Trophoblast cell (in vitro differentiated cells and primary cell): ENCODE measurements around the gene SPATA31A6.
"Not testable (repeated sequence)": the region's sequence is repeated elsewhere in the genome, so short reads cannot be mapped to it uniquely, and the experiment has no call there.

ENCODE experiments used
- DNase-seq, 2 donors: peaks; one replicate each; pipeline ENCODE4 v3.0.0-alpha.2; 2016
- H2AFZ ChIP-seq: 2 replicates; pipeline ENCODE4 v1.6.1; 2013; ENCODE audit warnings: low read length, moderate library complexity, mild to moderate bottlenecking; ENCODE audit not compliant: insufficient read depth, poor library complexity
- H2AK5ac ChIP-seq: 2 replicates; pipeline ENCODE4 v1.6.1; 2013; ENCODE audit warnings: mild to moderate bottlenecking, low read length
- H2BK120ac ChIP-seq: 2 replicates; pipeline ENCODE4 v1.6.1; 2013; ENCODE audit warnings: low read length, mild to moderate bottlenecking, moderate library complexity; ENCODE audit not compliant: insufficient read depth, poor library complexity
- H2BK12ac ChIP-seq: 2 replicates; pipeline ENCODE4 v1.6.1; 2013; ENCODE audit warnings: mild to moderate bottlenecking, low read length, moderate library complexity
- H2BK5ac ChIP-seq: 2 replicates; pipeline ENCODE4 v1.6.1; 2013; ENCODE audit warnings: low read length, low read depth, moderate library complexity, mild to moderate bottlenecking; ENCODE audit not compliant: poor library complexity
- H3K14ac ChIP-seq: 2 replicates; pipeline ENCODE4 v1.6.1; 2013; ENCODE audit warnings: mild to moderate bottlenecking, low read length
- H3K18ac ChIP-seq: 2 replicates; pipeline ENCODE4 v1.6.1; 2013; ENCODE audit warnings: mild to moderate bottlenecking, low read length
- H3K23ac ChIP-seq: 2 replicates; pipeline ENCODE4 v1.6.1; 2013; ENCODE audit warnings: low read length
- H3K27ac ChIP-seq: 2 replicates; pipeline ENCODE4 v1.5.1; 2013; ENCODE audit warnings: low read depth, mild to moderate bottlenecking, inconsistent platforms, low read length, moderate library complexity
- H3K27me3 ChIP-seq: 2 replicates; pipeline ENCODE4 v1.6.1; 2013; ENCODE audit warnings: inconsistent platforms, mild to moderate bottlenecking, low read length, moderate library complexity; ENCODE audit not compliant: insufficient read depth
- H3K36me3 ChIP-seq, 2 experiments: 1 replicate in 1 of 2; 2 replicates in 1 of 2; pipeline ENCODE4 v1.6.1; 2013; ENCODE audit warnings: low read length in 2 of 2, mild to moderate bottlenecking in 2 of 2, moderate library complexity in 1 of 2; ENCODE audit not compliant: insufficient read depth in 2 of 2, control insufficient read depth in 1 of 2
- H3K4ac ChIP-seq: 2 replicates; pipeline ENCODE4 v1.6.1; 2013; ENCODE audit warnings: low read depth, mild to moderate bottlenecking, low read length, moderate library complexity
- H3K4me1 ChIP-seq, 2 experiments: 1 replicate in 1 of 2; 2 replicates in 1 of 2; pipeline ENCODE4 v1.6.1; 2013; ENCODE audit warnings: low read length in 2 of 2, mild to moderate bottlenecking in 2 of 2, moderate library complexity in 1 of 2; ENCODE audit not compliant: insufficient read depth in 2 of 2, control insufficient read depth in 1 of 2
- H3K4me2 ChIP-seq: 2 replicates; pipeline ENCODE4 v1.6.1; 2013; ENCODE audit warnings: inconsistent platforms, mild to moderate bottlenecking, low read length, moderate library complexity
- H3K4me3 ChIP-seq: 2 replicates; pipeline ENCODE4 v1.5.1; 2013; ENCODE audit warnings: mild to moderate bottlenecking, low read depth, low read length, inconsistent platforms
- H3K79me1 ChIP-seq: one replicate; pipeline ENCODE4 v1.6.1; 2013; ENCODE audit warnings: low read length
- H3K79me2 ChIP-seq: 2 replicates; pipeline ENCODE4 v1.6.1; 2013; ENCODE audit warnings: low read length, mild to moderate bottlenecking; ENCODE audit not compliant: control insufficient read depth, insufficient read depth, poor library complexity
- H3K9ac ChIP-seq: 2 replicates; pipeline ENCODE4 v1.6.1; 2013; ENCODE audit warnings: mild to moderate bottlenecking, low read length
- H3K9me3 ChIP-seq: 2 replicates; pipeline ENCODE4 v1.6.1; 2013; ENCODE audit warnings: low read depth, mild to moderate bottlenecking, control low read depth, inconsistent platforms, low read length; ENCODE audit not compliant: insufficient read depth
- H4K12ac ChIP-seq: 2 replicates; pipeline ENCODE4 v1.6.1; 2013; ENCODE audit warnings: low read depth, mild to moderate bottlenecking, low read length, moderate library complexity
- H4K8ac ChIP-seq: 2 replicates; pipeline ENCODE4 v1.6.1; 2013; ENCODE audit warnings: low read depth, mild to moderate bottlenecking, low read length, moderate library complexity
- H4K91ac ChIP-seq: one replicate; pipeline ENCODE4 v1.6.1; 2013; ENCODE audit warnings: low read depth, mild to moderate bottlenecking, low read length, moderate library complexity
- WGBS: extraction: QIAGEN DNeasy Blood & Tissue Kit; methylation state at CpG from one replicate; pipeline ENCODE4 v1.1.7; 2013; ENCODE audit warnings: missing lambda C conversion rate; ENCODE audit not compliant: insufficient read length, insufficient coverage; ENCODE audit errors: extremely low coverage; 5-methylcytosine and 5-hydroxymethylcytosine counted together

The SPATA31A6 gene

DNA sequence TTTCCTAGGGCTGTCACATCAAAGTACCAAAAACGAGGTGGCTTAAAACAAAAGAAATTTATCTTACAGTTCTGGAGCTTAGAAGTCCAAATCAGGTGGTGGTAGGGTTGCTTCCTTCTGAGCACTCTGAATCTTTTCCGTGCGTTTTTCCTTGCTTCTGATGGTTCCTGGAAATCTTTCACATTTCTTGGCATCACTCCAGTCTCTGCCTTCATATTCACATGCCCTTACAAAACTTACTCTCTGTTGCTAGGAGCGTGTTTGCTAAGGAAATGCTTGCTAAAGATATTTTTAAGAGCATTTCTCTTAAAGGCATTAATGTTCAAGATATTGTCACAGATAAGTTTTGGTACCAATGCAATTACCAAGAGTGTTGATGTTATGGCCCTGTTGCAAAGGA is 49.6 kb downstream of the SPATA31A6 start:
- H3K4me1 ChIP-seq, H3K4ac ChIP-seq, H2BK120ac ChIP-seq, H3K9ac ChIP-seq, H3K79me1 ChIP-seq, H3K27me3 ChIP-seq, H2AK5ac ChIP-seq, H4K91ac ChIP-seq, H2AFZ ChIP-seq, H3K9me3 ChIP-seq, H2BK5ac ChIP-seq, H3K23ac ChIP-seq, H3K4me2 ChIP-seq, H4K8ac ChIP-seq, H3K79me2 ChIP-seq, H3K18ac ChIP-seq, H3K27ac ChIP-seq, H2BK12ac ChIP-seq, H3K14ac ChIP-seq, H3K4me3 ChIP-seq, H4K12ac ChIP-seq, H3K36me3 ChIP-seq: not testable (repeated sequence)
- WGBS: no CpG with 5 or more reads among the region's 4 CpGs
- peak; percentile 11 to 12 for DNase-seq

GRCh38 chr9:42234610-42235009 is 51.2 kb downstream of the SPATA31A6 start:
- H3K9me3 ChIP-seq, H2BK5ac ChIP-seq, H3K79me2 ChIP-seq, H3K79me1 ChIP-seq, H3K18ac ChIP-seq, H3K4ac ChIP-seq, H3K36me3 ChIP-seq, H3K4me2 ChIP-seq, H3K23ac ChIP-seq, H3K14ac ChIP-seq, H4K91ac ChIP-seq, H2BK120ac ChIP-seq, H3K4me3 ChIP-seq, H2AFZ ChIP-seq, H3K9ac ChIP-seq, H2AK5ac ChIP-seq, H4K12ac ChIP-seq, H3K27me3 ChIP-seq, H4K8ac ChIP-seq, H3K27ac ChIP-seq, H2BK12ac ChIP-seq, H3K4me1 ChIP-seq: not testable (repeated sequence)
- DNase-seq: peak; percentile 3 to 52

GRCh38 chr9:42235352-42235991 is 52.0 kb downstream of the SPATA31A6 start:
- H2BK12ac ChIP-seq, H3K79me2 ChIP-seq, H4K12ac ChIP-seq, H3K4me3 ChIP-seq, H4K91ac ChIP-seq, H3K27ac ChIP-seq, H3K4me2 ChIP-seq, H3K4ac ChIP-seq, H2AFZ ChIP-seq, H3K14ac ChIP-seq, H2BK120ac ChIP-seq, H3K79me1 ChIP-seq, H3K4me1 ChIP-seq, H3K27me3 ChIP-seq, H2AK5ac ChIP-seq, H3K18ac ChIP-seq, H3K9me3 ChIP-seq, H2BK5ac ChIP-seq, H4K8ac ChIP-seq, H3K36me3 ChIP-seq, H3K9ac ChIP-seq, H3K23ac ChIP-seq: not testable (repeated sequence)
- DNase-seq: peak in 1 of 2 donors; percentile 32
- WGBS: no CpG with 5 or more reads among the region's 1 CpG

DNA sequence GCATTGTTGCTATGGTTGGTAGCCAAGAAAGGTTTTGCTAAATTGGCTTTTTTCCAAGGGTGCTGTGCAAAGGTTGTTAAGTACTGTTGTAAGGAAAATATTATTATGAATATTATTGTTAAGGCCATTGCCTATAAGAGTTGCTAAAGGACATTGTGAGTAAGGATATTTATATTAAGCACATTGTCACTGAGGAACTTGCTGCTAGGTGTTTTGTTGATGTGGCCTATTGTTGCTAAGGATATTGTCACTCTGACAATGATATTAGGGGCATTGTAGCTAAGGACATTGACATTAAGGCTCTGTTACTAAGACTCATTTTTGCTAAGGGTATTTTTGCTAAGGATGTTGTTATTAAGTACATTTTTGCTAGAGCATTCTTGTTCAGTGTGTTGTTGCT is 52.6 kb downstream of the SPATA31A6 start:
- H3K9ac ChIP-seq, H3K4me1 ChIP-seq: not testable (repeated sequence)

More for the DNA sequence above, 52.6 kb downstream of the SPATA31A6 start:
- not testable (repeated sequence) for H2AFZ ChIP-seq, DNase-seq, H2BK5ac ChIP-seq, H2AK5ac ChIP-seq, H2BK12ac ChIP-seq, H3K4ac ChIP-seq, H3K9me3 ChIP-seq, H4K91ac ChIP-seq, H3K18ac ChIP-seq, H3K79me1 ChIP-seq, H3K23ac ChIP-seq, H3K27me3 ChIP-seq, H2BK120ac ChIP-seq, H3K27ac ChIP-seq, H3K4me3 ChIP-seq, H3K14ac ChIP-seq, H4K8ac ChIP-seq, H4K12ac ChIP-seq, H3K4me2 ChIP-seq, H3K79me2 ChIP-seq, H3K36me3 ChIP-seq
